HUDEP-2 (cell line): Measurements from ENCODE around the gene TBX6.

Experiments used
- DNase-seq, 76 experiments: peaks; one replicate each; lab custom pipeline; 2025; ENCODE audit not compliant: unreplicated experiment in 76 of 76; lab: John Stamatoyannopoulos, UW

TBX6 gene

GRCh38 chr16:30088237-30088831, 3.4 kb downstream of the TBX6 start:
- DNase-seq: no peak

DNA sequence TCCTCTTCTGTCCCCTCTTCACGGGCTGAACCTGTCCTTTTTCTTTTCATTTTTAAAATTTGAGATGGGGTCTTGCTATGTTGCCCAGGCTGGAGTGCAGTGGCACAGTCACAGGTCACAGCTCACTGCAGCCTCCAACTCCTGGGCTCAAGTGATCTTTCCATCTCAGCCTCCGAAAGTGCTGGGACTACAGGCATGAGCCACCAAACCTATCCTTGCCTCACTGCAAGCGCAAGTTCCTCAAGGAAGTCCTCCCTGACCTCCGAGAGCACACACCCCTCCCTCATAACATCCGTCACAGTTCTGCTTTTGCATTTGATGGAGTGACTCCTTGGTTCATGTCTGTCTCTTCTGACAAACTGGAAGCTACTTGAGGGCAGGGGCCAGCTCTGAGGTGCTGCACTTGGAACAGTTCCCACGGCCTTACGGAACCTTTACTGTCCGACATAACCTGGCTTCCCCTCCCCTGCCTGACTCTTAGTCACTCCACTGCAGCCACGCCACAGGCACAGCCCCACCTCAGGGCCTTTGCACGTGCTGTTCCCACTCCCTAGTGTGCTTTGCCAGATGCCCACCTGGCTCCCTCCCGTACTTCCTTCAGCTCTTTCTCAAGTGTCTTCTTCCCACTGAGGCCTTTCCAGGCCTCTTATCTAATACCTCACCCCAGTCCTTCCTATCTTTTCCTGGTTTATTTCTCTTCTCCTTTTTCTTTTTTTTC, 4.4 kb downstream of the TBX6 start:
- DNase-seq: no peak

DNA sequence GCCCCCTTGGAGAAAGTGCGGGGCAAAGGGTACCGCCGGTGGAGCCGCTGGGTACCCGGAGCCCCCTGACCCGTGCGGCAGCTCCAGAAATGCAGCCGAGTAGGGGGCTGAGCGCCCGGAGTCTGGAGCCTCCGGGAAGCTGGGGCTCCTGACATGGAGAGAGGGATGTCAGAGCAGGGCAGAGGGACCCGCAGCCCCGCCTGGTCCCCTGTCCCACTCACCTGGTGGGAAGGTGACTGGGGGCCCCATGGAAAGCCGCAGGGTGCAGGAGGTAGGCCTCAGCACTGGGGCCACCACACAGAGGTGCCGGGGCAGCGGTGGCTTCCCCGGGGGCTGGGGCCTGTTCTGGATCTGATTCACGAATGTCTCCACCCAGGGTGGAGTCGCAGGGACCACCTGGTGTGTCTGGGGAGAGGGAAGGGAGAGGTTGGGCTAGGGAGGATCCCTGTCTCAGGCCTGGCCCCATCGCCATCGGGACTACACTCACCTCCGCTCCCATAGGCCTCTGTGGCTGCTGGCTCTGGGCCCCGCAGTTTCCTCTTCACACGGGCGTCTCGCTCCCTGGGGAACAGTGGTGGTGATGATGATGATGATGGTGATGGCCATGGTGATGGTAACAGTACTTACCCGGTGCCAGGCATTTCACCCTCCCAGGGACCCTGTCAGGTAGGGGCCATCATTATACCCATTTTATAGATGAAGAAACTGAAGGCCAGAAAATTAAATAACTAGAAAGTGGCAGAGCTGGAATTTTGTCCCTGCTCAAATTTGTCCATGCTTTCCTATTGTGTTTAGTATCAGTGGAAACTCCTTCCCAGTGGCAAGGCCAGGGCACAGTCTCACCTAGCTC, 5.2 kb downstream of the TBX6 start:
- DNase-seq: no peak

DNA sequence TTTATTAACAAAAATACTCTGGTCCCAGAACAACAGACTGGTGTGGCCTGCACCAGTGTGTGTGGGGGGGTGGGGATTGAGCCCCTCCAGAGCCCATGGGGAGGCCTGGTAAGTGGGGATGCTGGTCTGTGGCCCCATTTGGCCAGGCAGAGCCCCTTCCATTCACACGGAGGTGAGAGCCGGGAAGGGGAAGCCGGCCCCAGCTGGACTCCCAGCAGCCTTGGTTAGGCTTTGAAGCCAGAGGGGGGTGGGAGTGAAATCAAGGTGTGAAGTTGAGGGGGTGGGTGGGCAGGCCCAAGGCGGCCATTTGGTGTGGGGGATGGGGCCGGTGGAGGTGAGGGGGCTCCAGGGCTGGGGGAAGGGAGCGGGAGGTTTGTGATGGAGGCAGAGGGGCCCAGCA, 5.9 kb downstream of the TBX6 start:
- DNase-seq: no peak

DNA sequence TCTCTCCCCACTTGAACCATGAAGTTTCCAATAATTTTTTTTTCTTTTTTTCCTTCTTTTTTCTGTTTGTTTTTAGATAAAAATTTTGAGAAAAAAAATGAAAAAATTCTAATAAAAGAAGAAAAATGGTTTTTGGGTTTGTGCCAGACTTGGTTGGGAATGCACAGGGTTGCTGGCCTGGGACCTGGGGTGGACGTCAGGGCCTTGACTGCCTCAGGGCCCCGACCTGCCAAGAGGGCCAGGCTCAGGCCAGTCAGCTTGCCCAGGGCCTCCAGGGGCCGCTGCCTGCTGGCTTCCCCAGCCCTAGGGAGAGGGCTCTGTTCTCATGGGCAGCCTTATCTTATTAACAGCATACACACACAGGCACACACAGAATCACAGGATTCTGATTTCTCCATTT, 6.5 kb downstream of the TBX6 start:
- no peak for DNase-seq

DNA sequence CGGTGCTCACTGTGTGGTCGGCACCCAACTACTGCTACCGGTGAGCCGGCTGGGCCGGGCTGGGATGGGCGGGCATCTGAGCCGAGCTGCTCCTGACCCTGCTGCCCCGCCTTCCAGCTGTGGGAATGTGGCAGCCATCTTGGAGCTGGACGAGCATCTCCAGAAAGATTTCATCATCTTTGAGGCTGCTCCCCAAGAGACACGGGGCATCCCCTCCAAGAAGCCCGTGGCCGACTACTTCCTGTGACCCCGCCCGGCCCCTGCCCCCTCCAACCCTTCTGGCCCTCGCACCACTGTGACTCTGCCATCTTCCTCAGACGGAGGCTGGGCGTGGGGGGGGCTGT, 6.9 kb downstream of the TBX6 start:
- no peak for DNase-seq

- no peak for DNase-seq
Observed at GRCh38 chr16:30084096-30084815, 7.5 kb downstream of the TBX6 start.

DNA sequence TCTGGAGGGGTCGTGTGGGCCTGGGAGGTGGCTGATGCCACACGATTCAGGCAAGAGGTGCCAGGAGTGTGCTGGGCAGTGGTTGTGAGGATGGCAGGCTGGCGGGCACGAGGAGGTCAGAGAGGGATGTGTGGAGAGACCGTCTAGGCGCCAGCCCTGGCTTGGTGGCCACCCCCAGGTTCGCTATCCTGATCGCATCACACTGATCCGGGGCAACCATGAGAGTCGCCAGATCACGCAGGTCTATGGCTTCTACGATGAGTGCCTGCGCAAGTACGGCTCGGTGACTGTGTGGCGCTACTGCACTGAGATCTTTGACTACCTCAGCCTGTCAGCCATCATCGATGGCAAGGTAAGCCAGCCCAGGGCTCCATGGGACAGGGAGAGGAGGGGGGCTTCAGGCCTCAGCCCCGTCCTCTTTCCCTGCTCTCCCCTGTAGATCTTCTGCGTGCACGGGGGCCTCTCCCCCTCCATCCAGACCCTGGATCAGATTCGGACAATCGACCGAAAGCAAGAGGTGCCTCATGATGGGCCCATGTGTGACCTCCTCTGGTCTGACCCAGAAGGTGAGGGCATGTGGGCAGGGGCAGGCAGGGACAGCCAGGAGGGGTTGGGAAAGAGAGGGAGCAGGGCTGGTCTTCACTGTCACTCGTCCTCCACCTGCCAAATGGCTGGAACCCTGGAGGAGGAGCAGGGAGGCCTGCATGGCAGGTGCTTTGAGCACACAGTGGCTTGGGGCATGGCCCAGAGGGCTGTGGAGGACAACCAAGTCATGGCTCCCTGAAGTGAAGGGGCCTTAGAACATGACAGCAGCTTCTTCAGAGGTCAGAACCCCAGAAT, 8.3 kb downstream of the TBX6 start:
- no peak for DNase-seq

DNA sequence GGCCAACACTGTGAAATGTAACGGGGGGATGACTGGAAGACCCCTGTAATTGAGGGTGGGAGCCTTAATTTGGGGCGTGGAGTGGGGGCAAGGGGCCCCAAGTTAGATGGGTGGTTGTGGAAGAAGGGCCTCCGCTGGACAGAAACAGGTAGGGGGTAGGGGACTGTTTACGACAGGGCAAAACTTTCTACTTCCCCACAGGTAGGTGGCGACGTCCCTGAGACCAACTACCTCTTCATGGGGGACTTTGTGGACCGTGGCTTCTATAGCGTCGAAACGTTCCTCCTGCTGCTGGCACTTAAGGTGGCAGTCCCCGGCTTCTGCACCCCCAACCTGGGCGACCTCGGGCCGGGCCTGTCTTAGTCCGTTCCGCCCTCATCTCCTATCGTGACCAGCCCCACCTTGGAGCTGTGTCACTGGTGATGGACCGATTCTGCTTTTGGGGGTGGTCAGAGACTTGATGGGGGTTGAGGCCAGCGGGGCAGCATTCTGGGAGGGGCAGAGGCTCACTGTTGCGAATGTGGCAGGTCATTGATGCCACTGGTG, 9.1 kb downstream of the TBX6 start:
- DNase-seq: no peak

DNA sequence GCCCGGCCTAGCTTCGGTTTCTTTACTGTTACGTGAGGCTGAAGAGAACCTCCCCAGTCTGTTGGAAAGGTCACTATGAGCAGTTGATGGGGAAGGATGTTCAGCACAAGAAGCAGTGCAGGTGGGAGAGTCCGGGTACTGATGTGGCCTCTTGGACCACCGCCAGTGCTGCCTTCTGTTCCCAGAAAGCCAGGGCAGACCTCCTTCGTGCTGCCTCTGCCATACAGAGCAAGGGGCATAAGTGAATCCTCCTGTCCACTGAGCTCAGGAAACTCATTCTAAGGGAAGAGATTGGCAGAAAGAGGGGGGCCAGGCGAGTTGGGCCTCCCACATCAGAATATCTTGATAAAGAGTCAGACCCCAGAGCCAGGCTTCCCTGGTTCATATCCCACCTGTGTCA, 12.2 kb downstream of the TBX6 start:
- no peak for DNase-seq

- DNase-seq: no peak
Observed at GRCh38 chr16:30078744-30079143, 13.0 kb downstream of the TBX6 start.

DNA sequence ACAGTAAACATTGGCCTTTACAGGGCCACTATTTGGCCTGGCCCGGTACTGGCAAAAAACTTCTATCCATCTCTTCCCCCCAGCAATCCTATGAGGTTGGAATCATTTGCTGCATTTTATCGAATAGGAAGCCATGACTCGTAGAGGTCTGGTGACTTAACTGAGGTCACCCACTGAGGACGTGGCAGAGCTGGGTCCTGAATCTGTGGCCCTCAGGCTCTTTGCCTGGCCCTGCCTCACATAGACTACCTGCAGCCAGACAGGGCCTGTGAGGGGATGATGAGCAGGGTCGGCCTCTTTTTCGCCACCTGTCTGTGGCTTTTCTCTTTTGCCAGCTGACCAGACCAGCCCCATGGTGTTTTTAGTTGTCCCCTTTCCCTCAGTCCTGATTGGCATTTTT, 14.1 kb downstream of the TBX6 start:
- no peak for DNase-seq

DNA sequence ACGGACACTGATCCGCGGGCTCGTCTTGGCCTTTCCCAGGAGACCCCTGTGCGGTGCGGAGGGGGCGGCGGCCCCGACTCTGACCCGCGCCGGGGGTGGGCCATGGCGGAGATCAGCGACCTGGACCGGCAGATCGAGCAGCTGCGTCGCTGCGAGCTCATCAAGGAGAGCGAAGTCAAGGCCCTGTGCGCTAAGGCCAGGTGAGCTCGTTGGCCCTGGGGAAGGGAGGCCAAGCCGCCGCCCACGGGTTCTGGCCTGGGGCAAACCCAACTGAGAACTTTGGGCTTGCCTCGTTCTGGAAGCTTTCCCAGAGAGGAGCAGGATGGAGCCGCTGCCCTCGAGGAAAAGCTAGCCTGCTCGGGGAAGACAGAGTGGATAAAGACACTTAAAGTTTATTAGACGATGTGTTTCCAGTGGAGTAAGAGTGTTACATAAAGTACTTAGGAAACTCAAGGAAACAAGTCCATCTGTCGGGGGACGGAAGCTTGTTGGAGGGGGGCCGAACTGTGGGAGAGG, 15.4 kb downstream of the TBX6 start:
- peak in 3 of 76 experiments; percentile 6 to 15 (median 12) for DNase-seq

DNA sequence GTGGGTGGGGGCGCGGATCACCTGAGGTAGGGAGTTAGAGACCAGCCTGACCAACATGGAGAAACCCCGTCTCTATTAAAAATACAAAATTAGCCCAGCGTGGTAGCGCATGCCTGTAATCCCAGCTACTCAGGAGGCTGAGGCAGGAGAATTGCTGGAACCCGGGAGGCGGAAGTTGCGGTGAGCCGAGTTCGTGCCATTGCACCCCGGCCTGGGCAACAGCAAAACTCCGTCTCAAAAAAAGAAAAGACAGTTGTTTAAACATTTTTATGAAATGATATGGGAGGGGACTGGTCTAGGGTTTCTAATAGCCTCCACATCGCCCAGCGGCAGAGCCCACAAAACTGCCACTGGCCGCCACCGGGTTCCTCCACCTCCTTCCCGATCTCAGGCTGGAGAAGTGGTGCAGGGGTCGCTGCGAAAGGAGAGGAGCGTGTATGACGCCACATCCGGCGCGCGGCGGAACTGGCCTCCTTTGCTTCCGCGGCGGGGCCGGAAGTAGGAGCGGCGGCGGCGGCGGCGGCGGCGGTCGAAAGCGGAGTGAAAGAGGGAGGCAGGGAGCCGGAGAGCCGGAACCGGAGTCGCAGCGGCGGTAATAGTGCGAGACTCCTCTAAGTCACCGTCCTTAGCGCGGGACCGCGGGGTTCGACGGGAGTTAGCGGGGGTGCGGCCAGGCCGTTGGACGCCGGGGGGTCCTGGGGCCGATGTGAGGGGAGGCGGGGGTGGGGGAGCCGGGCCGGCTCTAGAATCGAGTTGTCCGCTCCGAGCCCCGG, 16.0 kb downstream of the TBX6 start, which contains the start of gene PPP4C:
Gene PPP4C, plus strand, starts transcription at position 492 of the 773 bp plus-strand sequence. CDS start 384 bp downstream, outside the sequence.
- DNase-seq: peak in 71 of 76 experiments; percentile 12 to 87 (median 73)

DNA sequence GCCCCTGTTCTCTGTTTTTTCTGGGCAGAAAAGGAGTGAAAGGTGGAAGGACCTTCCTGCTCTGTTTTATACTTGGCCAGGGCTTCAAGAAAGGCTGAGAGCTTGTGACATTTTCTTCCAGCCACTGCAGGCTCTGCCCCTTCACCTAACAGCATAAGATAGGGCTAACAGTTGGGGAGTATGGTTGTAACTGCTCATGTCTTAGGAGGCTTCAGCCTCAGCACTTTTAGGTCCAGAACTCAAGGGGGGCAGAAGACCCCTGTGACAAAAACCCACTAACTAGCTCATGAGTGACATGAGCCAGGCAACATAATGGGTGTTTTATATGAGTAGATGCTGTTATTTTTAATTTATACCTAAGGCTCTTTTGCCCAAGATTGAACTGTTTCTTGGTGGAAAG, 21.2 kb downstream of the TBX6 start:
- peak in 3 of 76 experiments; percentile 19 to 53 (median 43) for DNase-seq

DNA sequence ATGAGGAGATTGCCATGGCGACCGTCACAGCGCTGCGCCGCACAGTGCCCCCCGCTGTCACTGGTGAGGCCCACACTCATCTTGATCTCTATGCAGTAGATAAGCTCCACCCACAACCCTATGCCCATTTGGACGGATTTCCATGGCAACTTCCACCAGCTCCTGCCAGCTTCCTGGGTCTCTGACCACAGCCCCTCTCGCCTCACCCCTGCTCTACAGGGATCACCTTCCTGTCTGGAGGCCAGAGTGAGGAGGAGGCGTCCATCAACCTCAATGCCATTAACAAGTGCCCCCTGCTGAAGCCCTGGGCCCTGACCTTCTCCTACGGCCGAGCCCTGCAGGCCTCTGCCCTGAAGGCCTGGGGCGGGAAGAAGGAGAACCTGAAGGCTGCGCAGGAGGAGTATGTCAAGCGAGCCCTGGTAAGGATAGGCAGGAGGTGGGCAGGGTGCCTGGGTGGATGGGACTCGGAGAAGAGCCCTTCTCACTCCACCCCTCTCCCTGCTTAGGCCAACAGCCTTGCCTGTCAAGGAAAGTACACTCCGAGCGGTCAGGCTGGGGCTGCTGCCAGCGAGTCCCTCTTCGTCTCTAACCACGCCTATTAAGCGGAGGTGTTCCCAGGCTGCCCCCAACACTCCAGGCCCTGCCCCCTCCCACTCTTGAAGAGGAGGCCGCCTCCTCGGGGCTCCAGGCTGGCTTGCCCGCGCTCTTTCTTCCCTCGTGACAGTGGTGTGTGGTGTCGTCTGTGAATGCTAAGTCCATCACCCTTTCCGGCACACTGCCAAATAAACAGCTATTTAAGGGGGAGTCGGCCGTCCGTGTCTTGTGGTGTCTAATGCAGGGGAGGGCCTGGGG, 21.9 kb downstream of the TBX6 start:
- peak in 36 of 76 experiments; percentile 10 to 86 (median 41) for DNase-seq

- peak in 45 of 76 experiments; percentile 5 to 64 (median 32) for DNase-seq
Observed at GRCh38 chr16:30068750-30069610, 22.7 kb downstream of the TBX6 start.
